ENCODE results near the gene NOVA2. TPM values are rescaled to one million over a fixed set of nuclear protein-coding genes. Genes with fewer than 3 reads are reported as not detected.
A peak's percentile ranks its signal among the peaks of the same experiment; 100 is the strongest.

NOVA2 gene
- total RNA-seq, 1 donor from 2014 or later: 10.7 TPM

DNA sequence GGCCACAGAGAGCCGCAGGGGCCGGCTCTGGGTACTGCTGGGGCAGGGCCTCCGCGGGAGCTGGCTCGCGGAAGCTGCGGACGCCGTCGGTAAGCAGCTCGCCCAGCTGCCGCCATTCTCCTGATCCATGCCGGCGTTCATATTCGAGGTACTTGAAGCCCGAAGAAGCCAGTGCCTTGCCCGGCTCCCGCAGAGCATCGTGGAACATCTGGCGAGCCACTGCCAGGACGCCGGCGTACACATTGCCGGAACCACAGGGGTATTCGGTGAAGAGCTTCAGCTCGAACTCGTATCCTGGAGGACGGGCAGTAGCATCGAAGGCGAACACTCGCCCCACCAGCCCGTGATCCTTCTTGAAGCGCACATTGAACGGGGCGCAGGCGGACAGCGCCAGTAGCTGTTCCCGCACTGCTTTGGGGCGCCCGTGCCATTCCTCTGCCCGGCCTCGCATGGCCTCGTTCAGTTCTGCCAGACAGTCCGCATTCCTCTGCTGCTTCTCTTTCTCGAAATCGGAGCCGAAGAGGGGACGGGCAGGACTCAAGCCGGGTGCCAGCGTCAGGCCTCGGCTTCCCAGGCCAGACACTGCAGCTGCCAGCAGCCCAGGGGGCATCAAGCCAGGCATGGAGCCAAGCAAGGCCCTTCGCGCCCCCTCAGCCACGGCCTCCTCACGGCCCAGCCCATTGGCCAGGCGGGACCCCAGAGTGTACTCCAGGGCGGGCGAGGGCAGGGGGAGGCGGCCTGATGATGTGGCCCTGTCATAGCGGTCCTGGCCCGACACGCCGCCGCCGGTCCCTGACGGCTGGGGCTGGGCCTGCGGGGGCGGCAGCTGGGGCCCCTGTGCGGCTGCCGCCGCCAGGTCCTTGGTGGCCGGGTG is 88.7 kb downstream of the NOVA2 start:
- Histone ChIP-seq H3K9ac (ENCODE audit: low read length) (peak overlapping the region; percentile 85), H3K4me2 (ENCODE audit: low read length) (peak overlapping the region; percentile 89), H2AFZ (ENCODE audit: low read depth, low read length) (peak overlapping the region; percentile 89), H3K4me3 (ENCODE audit: insufficient read depth, low read depth, low read length) (peak overlapping the region; percentile 65), H3K4me1 (ENCODE audit: insufficient read depth, low read length) (peaks cover 24% of the 10 kb centered on the region), H3K27ac (ENCODE audit: low read depth, low read length) (no peak overlapping the region), H4K20me1 (ENCODE audit: insufficient read depth, low read length) (peaks cover 33% of the 10 kb centered on the region), H3K79me2 (ENCODE audit: insufficient read depth, low read length) (peaks cover 24% of the 10 kb centered on the region), H3K9me3 (ENCODE audit: insufficient read depth, low read depth, low read length) (no peaks in the 10 kb centered on the region), H3K36me3 (ENCODE audit: insufficient read depth, low read length) (no peaks in the 10 kb centered on the region), H3K27me3 (ENCODE audit: insufficient read depth, low read length) (no peaks in the 10 kb centered on the region)
- Mint-ChIP-seq H3K36me3 (ENCODE audit: low read depth, unreplicated experiment) (peaks cover 2% of the 10 kb centered on the region), H3K27me3 (ENCODE audit: low read depth, unreplicated experiment) (peaks cover 2% of the 10 kb centered on the region), H3K27ac (ENCODE audit: unreplicated experiment) (no peak overlapping the region), H3K4me1 (ENCODE audit: low read depth, unreplicated experiment) (peaks cover 12% of the 10 kb centered on the region), H3K9me3 (ENCODE audit: unreplicated experiment) (no peaks in the 10 kb centered on the region), H3K4me3 (ENCODE audit: unreplicated experiment) (peak overlapping the region; percentile 76)
- no peak for TF ChIP-seq EZH2 (IDR thresholded peaks at IDR 0.05; ENCODE audit: insufficient read depth, low read length)
- TF ChIP-seq CTCF (IDR thresholded peaks at IDR 0.05; ENCODE audit: insufficient read depth, low read depth, low read length): no peak
- DNase-seq (ENCODE audit: low read depth) (no peak), FAIRE-seq (no peak)

- DNase-seq (ENCODE audit: low read depth) (no peak), FAIRE-seq (no peak)
- no peak overlapping the region for H3K27ac ChIP-seq (ENCODE audit: low read depth, low read length)
- Mint-ChIP-seq H3K4me1 (ENCODE audit: low read depth, unreplicated experiment) (peaks cover 12% of the 10 kb centered on the region), H3K4me3 (ENCODE audit: unreplicated experiment) (peak overlapping the region; percentile 78), H3K27ac (ENCODE audit: unreplicated experiment) (no peak overlapping the region), H3K36me3 (ENCODE audit: low read depth, unreplicated experiment) (peaks cover 2% of the 10 kb centered on the region), H3K9me3 (ENCODE audit: unreplicated experiment) (no peaks in the 10 kb centered on the region), H3K27me3 (ENCODE audit: low read depth, unreplicated experiment) (peaks cover 2% of the 10 kb centered on the region)
- no peak overlapping the region for H3K4me3 ChIP-seq (ENCODE audit: insufficient read depth, low read depth, low read length)
- H2AFZ ChIP-seq (ENCODE audit: low read depth, low read length): no peak overlapping the region
- H3K36me3 ChIP-seq (ENCODE audit: insufficient read depth, low read length): no peaks in the 10 kb centered on the region
- no peaks in the 10 kb centered on the region for H3K9me3 ChIP-seq (ENCODE audit: insufficient read depth, low read depth, low read length)
- no peak overlapping the region for H3K9ac ChIP-seq (ENCODE audit: low read length)
- peaks cover 24% of the 10 kb centered on the region for H3K79me2 ChIP-seq (ENCODE audit: insufficient read depth, low read length)
- peaks cover 33% of the 10 kb centered on the region for H4K20me1 ChIP-seq (ENCODE audit: insufficient read depth, low read length)
- TF ChIP-seq EZH2 (IDR thresholded peaks at IDR 0.05; ENCODE audit: insufficient read depth, low read length) (no peak), CTCF (IDR thresholded peaks at IDR 0.05; ENCODE audit: insufficient read depth, low read depth, low read length) (no peak)
- H3K4me2 ChIP-seq (ENCODE audit: low read length): peak overlapping the region; percentile 57
- no peaks in the 10 kb centered on the region for H3K27me3 ChIP-seq (ENCODE audit: insufficient read depth, low read length)
- peaks cover 24% of the 10 kb centered on the region for H3K4me1 ChIP-seq (ENCODE audit: insufficient read depth, low read length)
Observed at GRCh38 chr19:45883881-45884681, 89.6 kb downstream of the NOVA2 start.

Small RNA genes within 50 kb of the gene (microRNA-seq; reads per million reads assigned to microRNA genes)
- 571 reads per million, percentile 78 among the genes with 10 or more reads in this experiment for gene MIR769

Other genes starting within 250 kb of the NOVA2 start
- gene FBXO46, start 243.0 kb downstream of the NOVA2 start, total RNA-seq: 19.6 and 21.1 TPM in 2 replicates
- gene MEIOSIN, start 240.4 kb downstream of the NOVA2 start, total RNA-seq: not detected in 2 replicates
- gene SIX5, start 204.6 kb downstream of the NOVA2 start, total RNA-seq: 23.5 and 24.8 TPM in 2 replicates
- 55.9 and 75.2 TPM in 2 replicates for gene DMPK, start 191.4 kb downstream of the NOVA2 start, total RNA-seq
- 61.9 and 69.0 TPM in 2 replicates for gene DMWD, start 181.0 kb downstream of the NOVA2 start, total RNA-seq
- 0.12 and 0.23 TPM in 2 replicates for gene RSPH6A, start 158.6 kb downstream of the NOVA2 start, total RNA-seq
- gene SYMPK, start 110.7 kb downstream of the NOVA2 start, total RNA-seq: 70.0 and 73.5 TPM in 2 replicates
- 0.58 and 0.59 TPM in 2 replicates for gene FOXA3, start 109.5 kb downstream of the NOVA2 start, total RNA-seq
- gene IRF2BP1, start 87.7 kb downstream of the NOVA2 start, total RNA-seq: 18.8 and 22.9 TPM in 2 replicates
- gene MYPOP, start 71.3 kb downstream of the NOVA2 start, total RNA-seq: 11.0 and 11.7 TPM in 2 replicates
- not detected in 2 replicates for gene NANOS2, start 59.1 kb downstream of the NOVA2 start, total RNA-seq
- gene CCDC61, start 21.6 kb upstream of the NOVA2 start, total RNA-seq: 6.6 and 6.7 TPM in 2 replicates
- not detected in 2 replicates for gene PGLYRP1, start 49.2 kb upstream of the NOVA2 start, total RNA-seq
- 2.3 and 5.4 TPM in 2 replicates for gene IGFL4, start 67.1 kb upstream of the NOVA2 start, total RNA-seq
- gene IGFL3, start 150.8 kb upstream of the NOVA2 start, total RNA-seq: 93.5 and 127 TPM in 2 replicates
- 9.8 and 11.3 TPM in 2 replicates for gene IGFL2, start 174.4 kb upstream of the NOVA2 start, total RNA-seq

All from astrocyte (in vitro differentiated cells and primary cell).